Measurements from ENCODE around the gene DOK3.
A peak's percentile ranks its signal among the peaks of the same experiment; 100 is the strongest.

The DOK3 gene

DNA sequence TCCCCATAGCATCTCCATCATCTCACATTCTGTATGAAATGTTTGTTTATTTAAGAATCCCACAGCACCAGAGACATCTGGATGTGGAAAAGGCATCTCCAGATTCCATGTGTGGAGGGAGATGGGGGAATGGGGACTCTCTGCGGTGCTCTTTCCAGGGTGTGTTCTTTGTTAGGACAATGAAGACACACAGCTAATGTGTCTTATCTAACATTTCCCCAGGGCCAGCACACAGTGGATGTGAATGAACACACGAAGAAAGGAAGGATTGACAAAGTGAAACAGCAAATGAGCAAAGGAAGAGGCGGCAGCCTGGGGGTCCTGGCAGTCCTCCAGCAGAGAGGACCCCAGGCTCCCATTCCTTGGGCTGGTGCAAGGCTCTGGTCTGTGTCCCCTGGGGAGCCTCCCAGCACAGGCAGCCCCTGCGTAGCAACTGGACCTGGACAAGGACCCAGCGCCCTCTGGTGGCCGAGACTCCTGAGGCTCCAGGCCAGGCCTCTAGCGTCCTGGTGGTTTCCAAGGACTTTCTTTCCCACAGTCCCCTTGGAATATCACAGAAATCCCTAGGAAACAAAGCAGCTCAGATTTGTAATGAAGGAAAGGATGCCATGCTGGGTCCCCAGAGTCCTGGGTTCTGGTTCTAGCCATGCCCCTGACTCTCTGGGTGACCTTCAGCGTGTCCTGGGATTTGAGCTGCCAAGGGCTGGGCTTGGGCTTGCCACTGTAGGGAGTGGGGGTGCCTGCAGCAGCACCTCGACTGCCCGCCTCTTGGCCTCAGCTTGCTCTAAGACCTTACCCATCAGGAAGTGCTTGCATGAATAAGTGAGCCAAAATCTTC, 8.7 kb downstream of the DOK3 start:
- no peaks in the 10 kb centered on the region for H3K79me2 ChIP-seq (ENCODE audit: insufficient read depth, low read length)
- TF ChIP-seq EZH2 (IDR thresholded peaks at IDR 0.05; ENCODE audit: borderline replicate concordance, low read depth, low read length, severe bottlenecking), result no peak
- TF ChIP-seq, protein P1, sequence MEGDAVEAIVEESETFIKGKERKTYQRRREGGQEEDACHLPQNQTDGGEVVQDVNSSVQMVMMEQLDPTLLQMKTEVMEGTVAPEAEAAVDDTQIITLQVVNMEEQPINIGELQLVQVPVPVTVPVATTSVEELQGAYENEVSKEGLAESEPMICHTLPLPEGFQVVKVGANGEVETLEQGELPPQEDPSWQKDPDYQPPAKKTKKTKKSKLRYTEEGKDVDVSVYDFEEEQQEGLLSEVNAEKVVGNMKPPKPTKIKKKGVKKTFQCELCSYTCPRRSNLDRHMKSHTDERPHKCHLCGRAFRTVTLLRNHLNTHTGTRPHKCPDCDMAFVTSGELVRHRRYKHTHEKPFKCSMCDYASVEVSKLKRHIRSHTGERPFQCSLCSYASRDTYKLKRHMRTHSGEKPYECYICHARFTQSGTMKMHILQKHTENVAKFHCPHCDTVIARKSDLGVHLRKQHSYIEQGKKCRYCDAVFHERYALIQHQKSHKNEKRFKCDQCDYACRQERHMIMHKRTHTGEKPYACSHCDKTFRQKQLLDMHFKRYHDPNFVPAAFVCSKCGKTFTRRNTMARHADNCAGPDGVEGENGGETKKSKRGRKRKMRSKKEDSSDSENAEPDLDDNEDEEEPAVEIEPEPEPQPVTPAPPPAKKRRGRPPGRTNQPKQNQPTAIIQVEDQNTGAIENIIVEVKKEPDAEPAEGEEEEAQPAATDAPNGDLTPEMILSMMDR (IDR thresholded peaks at IDR 0.05; ENCODE audit: borderline replicate concordance, extremely low read depth, low read length, poor library complexity, severe bottlenecking), result peak; percentile 96
- H3K9me3 ChIP-seq (ENCODE audit: insufficient read depth, low read length, severe bottlenecking), result no peaks in the 10 kb centered on the region
- H3K27me3 ChIP-seq (ENCODE audit: insufficient read depth, low read length, poor library complexity), result no peaks in the 10 kb centered on the region
- no peak overlapping the region for H3K4me2 ChIP-seq (ENCODE audit: insufficient read depth, low read length)
- ATAC-seq (ENCODE audit: insufficient read depth, low read depth), result peak; percentile 62
- no peak overlapping the region for H2AFZ ChIP-seq (ENCODE audit: low read depth, low read length)
- H3K36me3 ChIP-seq (ENCODE audit: insufficient read depth, low read length), result no peaks in the 10 kb centered on the region
- H3K4me1 ChIP-seq (ENCODE audit: insufficient read depth, low read length), result peaks cover 24% of the 10 kb centered on the region
- H3K9ac ChIP-seq (ENCODE audit: low read depth, low read length), result no peak overlapping the region; the same call in 1 of the 2 replicates
- H4K20me1 ChIP-seq (ENCODE audit: insufficient read depth, low read length), result peaks cover 5% of the 10 kb centered on the region
- H3K4me3 ChIP-seq (ENCODE audit: low read depth in 1 of 2, low read length in 2 of 2), result no peak overlapping the region
- H3K27ac ChIP-seq (ENCODE audit: low read length), result no peak overlapping the region
- peak; percentile 82 for DNase-seq

DNA sequence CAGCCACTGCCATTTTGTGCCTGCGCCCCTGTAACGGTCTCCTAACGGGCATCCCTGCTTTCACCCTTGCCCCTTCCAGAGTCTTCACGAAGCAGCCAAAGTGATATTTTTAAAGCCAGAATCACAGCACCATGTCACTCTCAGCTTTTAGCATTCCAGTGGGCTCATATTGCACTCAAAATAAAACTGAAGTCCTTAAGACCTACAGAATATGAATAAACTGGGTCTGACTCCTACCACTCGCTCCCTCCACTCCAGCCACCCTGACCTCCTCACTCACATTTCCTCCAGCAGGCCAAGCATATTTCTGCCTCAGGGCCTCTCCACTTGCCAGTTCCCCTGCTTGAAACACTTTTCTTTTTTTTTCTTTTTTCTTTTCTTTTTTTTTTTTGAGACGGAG, 9.8 kb downstream of the DOK3 start:
- Histone ChIP-seq H4K20me1 (ENCODE audit: insufficient read depth, low read length) (peaks cover 5% of the 10 kb centered on the region), H3K27ac (ENCODE audit: low read length) (no peak overlapping the region), H3K27me3 (ENCODE audit: insufficient read depth, low read length, poor library complexity) (no peaks in the 10 kb centered on the region), H3K4me1 (ENCODE audit: insufficient read depth, low read length) (peaks cover 24% of the 10 kb centered on the region), H2AFZ (ENCODE audit: low read depth, low read length) (no peak overlapping the region), H3K36me3 (ENCODE audit: insufficient read depth, low read length) (no peaks in the 10 kb centered on the region), H3K9me3 (ENCODE audit: insufficient read depth, low read length, severe bottlenecking) (no peaks in the 10 kb centered on the region), H3K4me2 (ENCODE audit: insufficient read depth, low read length) (no peak overlapping the region), H3K79me2 (ENCODE audit: insufficient read depth, low read length) (no peaks in the 10 kb centered on the region), H3K9ac (ENCODE audit: low read depth, low read length) (no peak overlapping the region), H3K4me3 (ENCODE audit: low read depth in 1 of 2, low read length in 2 of 2) (no peak overlapping the region)
- TF ChIP-seq, protein P1 (IDR thresholded peaks at IDR 0.05; ENCODE audit: borderline replicate concordance, extremely low read depth, low read length, poor library complexity, severe bottlenecking), result no peak
- no peak for TF ChIP-seq EZH2 (IDR thresholded peaks at IDR 0.05; ENCODE audit: borderline replicate concordance, low read depth, low read length, severe bottlenecking)
- ATAC-seq (ENCODE audit: insufficient read depth, low read depth) (no peak), DNase-seq (no peak)

DNA sequence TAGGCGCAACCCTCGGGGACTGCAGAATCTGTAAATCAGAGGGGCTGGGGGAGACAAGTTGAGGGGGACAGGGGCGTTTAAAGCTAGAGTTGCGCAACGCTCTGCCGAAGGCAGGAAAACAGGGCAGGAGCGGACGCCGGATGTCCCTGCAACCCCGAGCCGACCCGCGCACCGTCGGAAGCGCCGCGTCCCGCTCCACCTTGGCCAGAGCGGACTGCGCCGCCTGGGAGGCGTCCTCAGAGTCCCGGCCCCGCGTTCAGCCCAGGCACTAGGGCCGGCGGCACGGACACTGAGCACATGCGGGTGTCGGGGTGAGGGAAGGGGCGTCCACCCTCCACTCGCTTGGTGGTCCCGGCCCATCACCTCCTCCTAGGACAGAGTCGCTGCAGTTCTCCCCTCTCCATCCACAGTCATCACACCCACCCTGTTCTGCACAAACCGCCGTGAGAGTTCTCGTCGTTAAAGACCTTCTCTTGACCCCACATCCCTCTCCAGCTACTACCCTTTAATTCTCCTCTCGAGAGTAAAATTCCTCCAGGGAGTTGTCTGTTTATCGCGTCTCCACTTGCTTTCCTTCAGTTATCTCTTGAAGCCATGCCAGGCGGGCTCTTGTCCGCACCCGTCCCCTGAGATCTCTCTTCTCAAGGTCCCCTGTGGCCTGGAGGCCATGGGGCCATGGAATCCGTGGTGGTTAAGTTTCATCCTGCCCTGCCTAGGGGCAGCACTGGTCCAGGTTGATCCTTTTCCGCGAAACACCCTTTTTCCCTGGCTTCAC, 11.4 kb downstream of the DOK3 start:
- Histone ChIP-seq H3K4me3 (ENCODE audit: low read depth in 1 of 2, low read length in 2 of 2) (peak overlapping the region in 1 of 2 experiments; percentile 66; a peak in 2 of 4 replicates), H2AFZ (ENCODE audit: low read depth, low read length) (peak overlapping the region; percentile 71), H3K4me1 (ENCODE audit: insufficient read depth, low read length) (peaks cover 24% of the 10 kb centered on the region), H3K36me3 (ENCODE audit: insufficient read depth, low read length) (no peaks in the 10 kb centered on the region), H3K9ac (ENCODE audit: low read depth, low read length) (peak overlapping the region; percentile 33), H3K27me3 (ENCODE audit: insufficient read depth, low read length, poor library complexity) (no peaks in the 10 kb centered on the region), H4K20me1 (ENCODE audit: insufficient read depth, low read length) (peaks cover 5% of the 10 kb centered on the region), H3K9me3 (ENCODE audit: insufficient read depth, low read length, severe bottlenecking) (no peaks in the 10 kb centered on the region), H3K4me2 (ENCODE audit: insufficient read depth, low read length) (peak overlapping the region; percentile 94), H3K79me2 (ENCODE audit: insufficient read depth, low read length) (no peaks in the 10 kb centered on the region), H3K27ac (ENCODE audit: low read length) (no peak overlapping the region)
- DNase-seq, result no peak
- TF ChIP-seq EZH2 (IDR thresholded peaks at IDR 0.05; ENCODE audit: borderline replicate concordance, low read depth, low read length, severe bottlenecking), result no peak
- TF ChIP-seq, protein P1 (IDR thresholded peaks at IDR 0.05; ENCODE audit: borderline replicate concordance, extremely low read depth, low read length, poor library complexity, severe bottlenecking), result no peak
- ATAC-seq (ENCODE audit: insufficient read depth, low read depth), result no peak

Measured in DND-41 (cell line).